GM21825 (cell line): ENCODE measurements around the gene GTPBP8.
"Not testable (repeated sequence)": the region's sequence is repeated elsewhere in the genome, so short reads cannot be mapped to it uniquely, and the experiment has no call there.

Source experiments
- ATAC-seq: cut with Tn5 transposase; IDR thresholded peaks from one replicate; pipeline ENCODE4 v1.9.1; 2021; ENCODE audit warnings: mild to moderate bottlenecking, moderate library complexity; ENCODE audit not compliant: unreplicated experiment

The GTPBP8 gene

DNA sequence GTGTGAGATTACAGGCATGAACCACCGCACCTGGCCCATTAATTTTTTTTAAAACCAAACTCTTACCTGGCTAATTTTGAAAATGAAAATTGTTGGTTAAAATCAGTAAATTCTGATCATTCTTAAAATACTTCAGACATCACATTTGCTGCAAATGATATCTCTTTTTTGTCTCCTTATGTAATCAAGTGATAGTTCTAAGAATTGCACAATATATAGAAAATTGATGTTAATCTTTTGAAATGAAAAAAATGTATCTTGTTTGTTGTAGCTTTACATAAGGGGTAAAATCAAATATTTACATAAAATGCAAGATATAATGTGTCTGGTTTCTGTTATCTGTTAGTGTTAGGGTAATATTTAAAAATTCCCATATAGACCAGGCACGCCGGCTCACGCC is 5.0 kb downstream of the GTPBP8 start:
- ATAC-seq: no peak

DNA sequence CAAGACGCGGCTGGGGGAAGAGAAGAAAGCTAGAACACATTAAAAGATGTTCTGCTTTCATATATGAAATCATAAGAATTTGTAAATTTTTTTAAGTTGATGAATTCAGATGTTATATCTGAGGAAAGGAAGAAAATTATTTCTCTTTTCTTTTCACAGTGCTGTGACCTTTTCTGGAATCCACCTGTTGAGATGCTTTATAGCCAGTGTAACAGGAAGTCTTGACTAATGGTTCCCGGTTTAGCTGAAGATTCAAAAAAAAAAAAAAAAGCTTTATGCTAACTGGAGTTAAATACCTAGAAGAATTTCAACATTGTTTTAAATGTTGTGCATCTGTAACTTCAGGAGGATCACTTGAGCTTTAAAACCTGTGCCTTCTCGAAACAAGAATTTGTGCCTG is 9.9 kb downstream of the GTPBP8 start:
- no peak for ATAC-seq

GRCh38 chr3:113002037-113002436 is 11.3 kb downstream of the GTPBP8 start:
- no peak for ATAC-seq

- ATAC-seq: no peak
Measured at GRCh38 chr3:113002679-113003078, 11.9 kb downstream of the GTPBP8 start.

- no peak for ATAC-seq
Measured at GRCh38 chr3:113005611-113006010, 14.8 kb downstream of the GTPBP8 start.

- ATAC-seq: no peak
Measured at GRCh38 chr3:113006359-113007056, 15.7 kb downstream of the GTPBP8 start.

GRCh38 chr3:113008117-113008516 is 17.3 kb downstream of the GTPBP8 start:
- ATAC-seq: no peak

GRCh38 chr3:113013593-113013992 is 22.8 kb downstream of the GTPBP8 start:
- no peak for ATAC-seq

DNA sequence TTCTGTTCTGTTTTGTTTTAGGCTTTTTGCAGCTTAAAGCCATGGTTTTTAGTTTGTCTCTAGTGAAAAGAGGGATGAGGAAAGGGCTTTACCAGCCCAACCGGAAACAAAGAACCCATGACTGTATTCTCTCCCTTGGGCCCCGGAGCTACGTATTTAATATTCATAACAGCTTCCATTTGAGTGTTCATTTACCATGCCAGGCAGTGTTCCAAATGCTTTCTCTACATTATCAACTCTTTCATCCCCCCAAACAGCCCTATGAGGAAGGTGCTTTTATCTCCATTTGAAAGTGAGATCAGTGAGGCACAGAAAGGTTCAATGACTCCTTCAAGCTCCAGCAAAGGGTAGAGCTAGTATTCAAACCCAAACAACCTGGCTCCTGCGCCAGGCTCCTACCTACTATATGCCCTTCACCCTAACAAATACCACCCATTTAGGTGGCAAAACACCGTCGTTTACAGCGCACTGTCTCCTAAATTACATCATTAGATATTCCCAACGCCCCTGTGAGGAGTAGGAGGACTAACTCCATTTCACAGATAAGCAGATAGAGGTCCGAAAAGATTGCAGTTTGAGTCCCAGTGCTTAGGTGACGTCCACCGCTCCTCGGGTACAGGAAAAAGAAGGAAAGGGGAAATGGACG is 27.9 kb downstream of the GTPBP8 start:
- no peak for ATAC-seq

DNA sequence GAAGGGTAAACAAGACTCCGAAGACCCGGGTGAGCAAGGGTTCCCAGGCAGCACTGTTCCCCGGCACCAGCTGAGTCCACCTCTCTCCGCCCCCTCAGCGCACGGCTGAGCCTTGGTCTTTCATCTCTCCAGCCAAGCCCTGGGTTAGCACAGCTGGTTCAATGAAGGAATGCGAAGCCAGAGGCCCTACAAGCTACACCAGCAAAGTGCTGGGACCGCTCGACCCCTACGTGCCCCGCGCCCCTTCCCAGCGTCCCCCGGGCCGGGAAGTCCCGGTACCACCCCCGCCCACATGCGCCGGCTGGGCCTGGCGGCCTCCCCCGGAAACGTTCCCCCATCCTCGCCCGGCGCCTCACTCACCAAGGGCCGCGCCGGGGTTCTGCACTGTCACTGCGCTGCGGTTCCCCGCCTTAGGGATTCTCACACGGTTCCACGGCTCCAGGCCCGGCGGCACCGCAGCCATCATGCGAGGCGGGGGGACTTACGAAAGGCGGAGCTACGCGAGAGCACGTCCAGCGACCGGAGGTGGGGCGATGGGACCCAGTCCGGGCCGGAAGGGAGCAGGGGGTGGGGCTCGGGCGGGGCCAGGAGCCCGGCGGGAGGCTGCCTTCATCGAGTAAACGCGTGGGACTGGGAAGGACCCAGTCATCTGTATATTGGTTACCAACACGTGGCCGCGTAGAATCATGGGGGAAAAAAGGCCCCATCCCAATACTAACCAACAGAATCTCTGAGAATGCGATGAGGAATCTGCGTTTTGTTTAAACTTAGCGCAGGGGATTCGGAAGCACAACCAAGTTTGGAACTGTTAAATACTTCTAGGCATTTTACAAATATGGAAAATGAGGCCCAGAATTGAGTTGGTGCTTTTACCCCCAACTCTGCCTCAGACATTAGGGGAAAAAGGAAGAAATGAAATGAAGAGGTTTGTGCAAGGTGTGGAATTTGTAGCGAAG is 28.7 kb downstream of the GTPBP8 start:
- ATAC-seq: peak; percentile 88

DNA sequence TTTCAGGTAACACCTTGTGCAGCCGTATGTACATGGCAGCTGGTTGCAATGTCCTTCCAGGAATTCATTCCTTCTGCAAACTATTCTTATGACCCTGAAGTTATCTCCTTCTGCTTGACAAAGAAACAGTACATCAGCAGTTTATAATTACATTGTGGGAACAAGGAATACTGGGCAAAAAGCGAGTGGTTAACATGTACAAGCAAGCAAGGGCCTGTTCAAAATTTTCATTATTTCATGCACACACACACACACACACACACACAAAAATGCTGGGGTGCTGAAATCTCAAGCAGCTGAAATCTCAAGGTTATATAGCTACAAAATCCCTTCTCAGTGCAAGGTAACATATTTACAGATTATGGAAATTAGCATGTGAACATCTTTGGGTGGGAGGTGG is 30.7 kb downstream of the GTPBP8 start:
- ATAC-seq: no peak

DNA sequence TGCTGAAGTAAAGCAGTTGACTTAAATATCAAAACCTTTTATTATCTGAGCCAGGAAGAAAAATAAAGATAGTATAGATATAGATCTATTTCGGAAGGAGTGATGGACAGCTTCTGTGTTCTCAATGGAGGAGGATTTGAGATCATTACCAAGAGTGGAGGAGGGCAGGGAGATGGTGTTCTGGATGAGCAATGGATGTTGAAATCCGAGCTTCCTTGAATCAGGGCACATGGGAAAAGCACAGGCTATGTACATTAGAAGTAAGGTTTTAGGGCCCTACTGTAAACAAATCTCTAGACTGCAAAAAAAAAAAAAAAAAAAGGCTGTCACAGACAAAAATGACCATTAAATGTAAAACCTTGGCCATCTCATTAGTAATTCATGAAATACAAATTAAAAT is 43.2 kb downstream of the GTPBP8 start:
- no peak for ATAC-seq

GRCh38 chr3:113035387-113035982 is 44.7 kb downstream of the GTPBP8 start:
- peak; percentile 74 for ATAC-seq

DNA sequence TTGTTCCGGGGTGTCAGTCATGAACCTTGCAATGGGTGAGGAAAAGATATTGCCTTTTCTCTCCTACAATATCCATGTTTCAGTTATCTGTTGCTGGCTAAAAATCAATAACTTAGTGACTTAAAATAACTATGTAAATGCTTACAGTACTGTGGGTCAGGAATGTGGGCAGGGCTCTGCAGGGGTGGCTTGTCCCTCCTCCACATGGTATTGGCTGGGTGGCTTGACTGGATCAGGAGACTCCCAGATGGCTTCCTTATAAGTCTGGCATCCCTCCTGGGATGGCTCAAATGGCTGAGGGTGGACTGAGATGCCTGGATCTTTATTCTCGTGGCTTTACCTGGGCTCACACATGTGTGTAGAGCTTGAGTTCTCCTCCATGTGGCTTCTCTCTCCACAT is 47.5 kb downstream of the GTPBP8 start:
- ATAC-seq: no peak

DNA sequence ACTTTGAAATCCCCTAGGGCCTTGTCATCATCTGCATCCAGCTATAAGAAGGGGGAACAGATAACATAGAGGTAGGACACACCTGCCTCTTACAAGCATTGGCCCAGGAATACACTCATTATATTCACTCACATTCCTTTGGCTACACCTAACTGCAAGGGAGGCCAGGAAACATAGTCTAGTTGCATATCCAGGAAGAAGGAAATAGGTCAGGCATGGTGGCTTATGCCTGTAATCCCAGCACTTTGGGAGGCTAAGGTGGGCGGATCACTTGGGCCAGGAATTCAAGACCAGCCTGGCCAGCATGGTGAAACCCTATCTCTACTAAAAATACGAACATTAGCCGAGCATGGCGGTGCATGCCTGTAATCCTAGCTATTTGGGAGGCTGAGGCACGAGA is 48.8 kb downstream of the GTPBP8 start:
- no peak for ATAC-seq

DNA sequence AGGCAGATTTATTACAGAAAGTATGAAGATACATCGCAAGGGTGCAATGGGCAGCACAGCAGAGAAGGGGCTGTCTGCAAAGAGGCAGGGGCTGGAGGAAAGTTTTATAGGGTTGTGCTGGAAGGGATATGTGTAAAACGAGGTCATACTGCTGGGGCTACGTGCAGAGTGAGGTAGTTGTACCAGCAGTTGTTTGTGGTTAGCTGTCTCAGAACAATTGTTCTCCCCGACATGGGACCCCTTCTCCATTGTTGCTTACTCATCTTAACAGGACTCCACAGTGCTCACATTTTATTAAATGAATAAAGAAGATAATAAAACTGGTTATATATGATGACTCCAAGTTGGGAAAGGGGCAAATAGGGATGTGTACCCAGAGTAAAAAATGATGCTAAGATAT is 49.4 kb downstream of the GTPBP8 start:
- no peak for ATAC-seq

GRCh38 chr3:113043686-113044085 is 52.9 kb downstream of the GTPBP8 start:
- no peak for ATAC-seq

GRCh38 chr3:113046186-113046965 is 55.6 kb downstream of the GTPBP8 start:
- not testable (repeated sequence) for ATAC-seq

DNA sequence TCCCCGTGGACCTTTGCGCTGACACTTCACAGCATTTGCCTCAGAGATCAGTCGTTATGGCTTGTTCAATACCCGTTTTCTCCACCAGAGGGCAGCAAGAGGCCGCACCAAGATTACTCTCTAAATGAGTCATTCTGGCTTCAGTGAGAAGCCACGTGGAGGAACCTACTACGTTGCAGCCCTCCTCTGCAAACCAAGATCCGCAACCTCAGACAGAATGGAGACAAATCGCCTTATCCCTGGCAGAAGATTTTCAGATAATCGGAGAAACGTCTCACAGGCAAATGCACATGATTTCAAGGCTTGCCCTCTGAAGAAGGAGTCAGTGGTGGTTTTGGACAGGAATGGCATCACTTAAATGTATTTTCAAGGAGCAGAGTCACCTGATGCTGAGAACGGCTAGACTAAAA is 60.5 kb downstream of the GTPBP8 start:
- ATAC-seq: peak; percentile 93
